CD4-positive, alpha-beta T cell treated with Interleukin-2 at 100 ng/mL for 4 hours (primary cell): Measurements from ENCODE around the gene PCLO.
"Not testable (repeated sequence)": the region's sequence is repeated elsewhere in the genome, so short reads cannot be mapped to it uniquely, and the experiment has no call there.

Experiments
- DNase-seq: peaks from one replicate; pipeline ENCODE4 v3.0.0-alpha.2; 2020; ENCODE audit warnings: low spot score

The PCLO gene

DNA sequence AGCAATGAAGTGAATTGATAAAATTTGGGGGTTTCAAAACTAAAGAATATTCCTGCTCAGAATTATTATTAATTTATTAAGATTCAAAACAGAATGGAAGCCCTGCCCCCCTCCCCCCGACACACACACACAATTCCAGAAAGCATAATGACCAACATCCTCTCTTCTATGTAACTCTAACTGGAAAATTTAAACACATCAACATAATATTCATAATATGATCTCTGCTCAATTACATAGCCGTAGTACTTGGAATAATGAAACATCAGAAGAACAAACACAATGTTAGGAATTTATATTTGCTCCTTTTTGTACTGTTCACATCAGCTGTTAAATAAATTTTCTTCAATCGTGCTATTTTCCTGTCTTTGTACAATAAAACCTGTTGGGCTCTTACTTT lies 20.8 kb downstream of the PCLO start:
- DNase-seq: no peak

GRCh38 chr7:83130623-83131545 lies 31.8 kb downstream of the PCLO start:
- no peak for DNase-seq

DNA sequence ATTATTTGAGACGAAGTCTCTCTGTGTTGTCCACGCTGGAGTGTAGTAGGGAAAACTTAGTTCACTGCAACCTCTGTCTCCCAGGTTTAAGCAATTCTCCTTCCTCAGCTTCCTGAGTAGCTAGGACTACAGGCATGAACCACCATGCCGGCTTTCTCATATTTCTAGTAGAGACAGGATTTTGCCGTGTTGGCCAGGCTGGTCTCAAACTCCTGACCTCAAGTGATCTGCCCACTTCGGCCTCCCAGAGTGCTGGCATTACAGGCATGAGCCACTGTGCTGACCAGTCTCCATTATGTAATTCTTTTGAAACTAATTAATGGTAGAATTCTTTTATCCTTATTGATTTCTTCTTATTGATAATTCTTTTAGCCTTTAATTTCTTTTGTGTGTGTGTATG lies 32.5 kb downstream of the PCLO start:
- no peak for DNase-seq

DNA sequence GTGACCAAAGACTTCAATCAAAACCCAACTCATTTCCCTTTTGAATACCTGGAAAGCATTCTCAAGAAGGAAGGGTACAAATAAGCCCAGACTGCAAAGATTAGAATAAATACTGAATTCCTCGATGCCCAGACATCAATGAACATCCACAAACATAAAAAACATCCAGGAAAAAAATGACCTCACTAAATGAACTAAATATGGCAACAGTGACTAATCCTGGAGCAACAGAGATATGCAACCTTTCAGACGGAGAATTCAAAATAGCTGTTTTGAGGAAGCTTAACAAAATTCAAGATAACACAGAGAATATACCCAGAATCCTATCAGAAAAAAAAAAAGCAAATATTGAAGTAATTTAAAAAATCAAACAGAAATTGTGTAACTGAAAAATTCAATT lies 43.2 kb downstream of the PCLO start:
- no peak for DNase-seq

DNA sequence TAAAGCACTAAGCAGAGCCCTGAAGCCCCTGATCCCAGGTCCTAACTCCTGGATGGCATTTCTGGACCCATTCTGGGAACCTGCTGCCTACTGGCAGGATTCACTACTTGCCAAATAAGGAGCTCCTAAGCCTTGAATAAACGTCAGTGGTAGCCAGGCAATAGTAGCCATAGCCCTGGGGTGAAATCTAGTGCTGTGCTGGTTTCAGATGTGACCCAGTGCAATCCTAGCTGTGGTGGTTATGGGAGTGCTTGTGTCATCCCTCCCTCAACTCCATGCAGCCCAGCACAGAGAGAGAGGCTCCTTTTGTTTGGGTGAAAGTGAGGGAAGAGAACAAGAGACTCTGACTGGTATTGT lies 43.7 kb downstream of the PCLO start:
- no peak for DNase-seq

- no peak for DNase-seq
These were observed 44.2 kb downstream of the PCLO start for GRCh38 chr7:83118347-83119025.

- no peak for DNase-seq
These were observed 45.2 kb downstream of the PCLO start for GRCh38 chr7:83117466-83117865.

DNA sequence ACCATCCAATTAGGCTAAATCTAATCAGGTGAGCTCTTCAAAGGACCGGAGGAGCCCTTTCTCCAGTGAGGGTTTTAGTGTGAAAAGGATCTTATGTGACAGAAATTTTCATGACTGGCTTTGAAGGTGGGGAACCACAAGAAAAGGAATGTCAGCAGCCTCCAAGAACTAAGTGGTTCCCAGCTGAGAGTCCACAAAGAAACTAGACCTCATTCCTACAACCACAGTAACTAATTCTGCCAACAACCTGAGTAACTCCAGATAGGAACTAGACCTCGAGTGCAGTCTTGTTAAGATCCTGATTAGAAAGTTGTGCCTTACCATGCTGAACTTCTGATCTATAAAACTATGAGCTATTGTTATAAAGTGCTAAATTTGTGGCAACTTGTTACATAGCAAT lies 51.3 kb downstream of the PCLO start:
- DNase-seq: no peak

GRCh38 chr7:83109352-83109751 lies 53.3 kb downstream of the PCLO start:
- no peak for DNase-seq

GRCh38 chr7:83105948-83106347 lies 56.7 kb downstream of the PCLO start:
- no peak for DNase-seq

- no peak for DNase-seq
These were observed 57.6 kb downstream of the PCLO start for GRCh38 chr7:83105063-83105462.

GRCh38 chr7:83101530-83101929 lies 61.2 kb downstream of the PCLO start:
- no peak for DNase-seq

- no peak for DNase-seq
These were observed 66.6 kb downstream of the PCLO start for GRCh38 chr7:83096065-83096580.

DNA sequence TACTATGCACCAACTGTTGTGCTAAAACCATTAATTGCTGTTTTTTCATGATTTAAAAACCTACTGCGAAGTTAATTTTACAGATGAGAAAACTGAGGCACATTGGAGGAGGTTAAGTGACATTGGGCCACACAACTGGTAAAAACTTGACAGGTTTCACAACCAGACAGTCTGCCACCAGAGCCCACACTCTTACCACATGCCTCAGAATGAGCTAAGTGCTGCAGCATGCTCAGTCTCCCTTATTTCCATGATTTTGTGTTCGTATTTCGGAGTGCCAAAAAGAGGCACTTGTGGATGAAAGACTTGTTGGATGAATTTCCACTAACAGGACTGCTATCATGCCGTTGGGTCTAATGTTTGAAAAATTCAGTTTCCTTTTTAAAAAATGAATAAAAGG lies 77.4 kb downstream of the PCLO start:
- DNase-seq: no peak

DNA sequence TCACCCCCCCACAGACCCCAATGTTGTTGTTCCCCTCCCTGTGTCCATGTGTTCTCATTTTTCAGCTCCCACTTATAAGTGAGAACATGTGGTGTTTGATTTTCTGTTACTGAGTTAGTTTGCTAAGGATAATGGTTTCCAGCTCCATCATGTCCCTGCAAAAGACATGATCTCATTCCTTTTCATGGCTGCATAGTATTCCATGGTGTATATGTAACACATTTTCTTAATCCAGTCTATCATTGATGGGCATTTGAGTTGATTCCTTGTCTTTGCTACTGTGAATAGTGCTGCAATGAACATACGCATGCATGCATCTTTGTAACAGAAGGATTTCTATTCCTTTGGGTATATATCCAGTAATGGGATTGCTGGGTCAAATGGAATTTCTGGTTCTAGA lies 82.8 kb downstream of the PCLO start:
- DNase-seq: not testable (repeated sequence)

GRCh38 chr7:83077328-83077727 lies 85.4 kb downstream of the PCLO start:
- DNase-seq: no peak

DNA sequence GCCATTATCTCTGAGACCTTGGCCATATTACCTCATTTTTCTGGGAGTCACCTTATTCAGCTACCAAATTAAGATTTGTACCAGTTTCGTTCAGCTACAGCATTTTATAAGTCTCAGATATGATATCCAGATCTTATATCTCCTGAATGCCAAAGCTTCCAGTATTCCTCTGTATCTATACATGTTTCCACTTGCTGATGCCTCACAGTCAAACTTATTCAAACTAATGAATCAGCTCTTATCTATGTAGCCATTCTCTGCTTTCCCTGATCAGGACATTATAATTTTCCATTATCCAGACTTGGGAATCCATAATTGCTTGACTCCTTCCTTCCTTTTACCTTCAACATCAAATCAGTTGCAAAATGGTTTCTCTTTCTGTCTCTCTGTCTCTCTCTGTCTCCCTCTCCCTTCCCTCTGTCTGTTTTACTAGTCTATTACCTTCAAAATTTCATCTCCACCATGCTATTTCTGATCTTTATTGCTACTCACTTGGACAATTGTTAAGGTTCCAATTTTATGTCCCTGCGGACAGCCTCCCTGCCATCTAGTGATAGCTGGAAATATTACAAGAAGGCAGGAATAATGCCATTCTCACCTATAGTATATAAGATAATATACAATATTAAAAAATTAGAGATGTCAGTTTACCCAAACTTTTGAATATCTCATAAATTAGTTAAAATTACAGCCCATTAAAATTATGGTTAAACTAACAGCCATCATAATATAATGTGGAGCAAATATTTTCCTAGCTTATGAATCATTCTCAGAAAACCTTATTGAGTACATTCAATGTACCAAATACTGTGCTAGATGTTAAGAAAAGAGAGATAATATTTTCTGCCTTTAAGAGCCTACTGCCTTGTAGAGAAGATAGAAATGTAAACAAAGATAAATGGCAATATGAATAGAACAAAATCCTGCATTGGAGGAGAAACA lies 89.8 kb downstream of the PCLO start:
- no peak for DNase-seq

DNA sequence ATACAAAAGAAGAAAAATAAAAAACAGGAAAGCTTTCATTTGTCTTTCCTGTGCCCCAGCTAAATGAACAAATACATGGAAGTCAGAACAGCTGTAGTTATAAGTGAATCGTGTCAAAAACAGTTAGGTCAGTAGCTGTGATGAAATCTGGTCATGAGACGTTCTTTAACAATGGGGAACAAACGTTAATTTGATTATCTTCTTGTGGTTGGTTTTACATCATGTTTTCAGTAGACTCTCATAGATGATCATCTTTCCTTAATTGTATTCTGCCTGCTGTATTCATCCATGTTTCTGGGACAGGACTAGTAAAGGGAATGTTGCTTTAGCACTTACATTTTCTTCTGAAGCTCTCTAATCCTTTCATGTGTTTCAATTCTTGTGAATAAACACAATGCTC lies 97.0 kb downstream of the PCLO start:
- no peak for DNase-seq

- DNase-seq: no peak
These were observed 102.5 kb downstream of the PCLO start for GRCh38 chr7:83060218-83060617.

DNA sequence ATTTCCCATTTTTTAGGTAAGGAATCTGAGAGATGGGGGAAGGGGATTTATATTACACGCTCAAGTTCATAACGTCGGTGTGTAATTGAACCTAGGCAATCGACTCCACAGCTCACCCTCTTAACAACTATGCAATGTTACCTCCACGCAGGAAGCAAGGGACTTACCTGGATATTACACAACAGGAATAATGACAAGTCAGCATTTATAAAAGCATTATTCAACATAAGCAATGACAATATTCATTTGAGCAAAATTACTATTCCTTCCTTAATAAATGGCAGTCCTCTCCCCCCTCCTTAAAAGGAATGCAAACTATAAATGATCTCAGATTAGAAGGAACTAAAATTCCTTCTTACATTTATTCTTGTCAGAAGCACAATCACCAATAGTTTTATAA lies 104.0 kb downstream of the PCLO start:
- no peak for DNase-seq

GRCh38 chr7:83055197-83055596 lies 107.5 kb downstream of the PCLO start:
- DNase-seq: no peak

GRCh38 chr7:83054472-83054871 lies 108.2 kb downstream of the PCLO start:
- no peak for DNase-seq
